GM19035 (cell line): ENCODE data around the gene FCMR.

Experiments
- ATAC-seq: cut with Tn5 transposase; IDR thresholded peaks from one replicate; pipeline ENCODE4 v1.9.1; 2021; ENCODE audit not compliant: unreplicated experiment

The FCMR gene

GRCh38 chr1:206951318-206952100 is 29.8 kb upstream of the FCMR start:
- no peak for ATAC-seq

- no peak for ATAC-seq
These were observed 27.9 kb upstream of the FCMR start for GRCh38 chr1:206949641-206950040.

- no peak for ATAC-seq
These were observed 27.5 kb upstream of the FCMR start for GRCh38 chr1:206949208-206949607.

- ATAC-seq: no peak
These were observed 25.5 kb upstream of the FCMR start for GRCh38 chr1:206947255-206947654.

- no peak for ATAC-seq
These were observed 24.5 kb upstream of the FCMR start, which contains the start of gene PIGR for GRCh38 chr1:206946261-206946660. PIGR (minus strand) TSS chr1:206946466; CDS start chr1:206940531, 5,935 bp downstream.

- no peak for ATAC-seq
These were observed 24.0 kb upstream of the FCMR start for GRCh38 chr1:206945779-206946178.

- no peak for ATAC-seq
These were observed 23.0 kb upstream of the FCMR start for GRCh38 chr1:206944703-206945102.

GRCh38 chr1:206941766-206942418 is 20.2 kb upstream of the FCMR start:
- no peak for ATAC-seq

GRCh38 chr1:206940588-206940936 is 18.8 kb upstream of the FCMR start:
- no peak for ATAC-seq

GRCh38 chr1:206939841-206940587 is 18.3 kb upstream of the FCMR start:
- no peak for ATAC-seq

GRCh38 chr1:206939131-206939530 is 17.4 kb upstream of the FCMR start:
- ATAC-seq: no peak

- no peak for ATAC-seq
These were observed 15.7 kb upstream of the FCMR start for GRCh38 chr1:206937425-206937824.

GRCh38 chr1:206935491-206936067 is 13.8 kb upstream of the FCMR start:
- ATAC-seq: no peak

- no peak for ATAC-seq
These were observed 11.7 kb upstream of the FCMR start for GRCh38 chr1:206933333-206933945.

GRCh38 chr1:206932177-206932576 is 10.4 kb upstream of the FCMR start:
- ATAC-seq: no peak

GRCh38 chr1:206931709-206932108 is 10.0 kb upstream of the FCMR start:
- ATAC-seq: no peak

GRCh38 chr1:206930210-206930798 is 8.6 kb upstream of the FCMR start:
- ATAC-seq: peak; percentile 75

- no peak for ATAC-seq
These were observed 7.8 kb upstream of the FCMR start for GRCh38 chr1:206929524-206929923.

- no peak for ATAC-seq
These were observed 4.5 kb upstream of the FCMR start for GRCh38 chr1:206926286-206926685.

GRCh38 chr1:206925106-206925736 is 3.5 kb upstream of the FCMR start:
- ATAC-seq: peak; percentile 52
